ENCODE data around the gene CCDC148.

Gene CCDC148

DNA sequence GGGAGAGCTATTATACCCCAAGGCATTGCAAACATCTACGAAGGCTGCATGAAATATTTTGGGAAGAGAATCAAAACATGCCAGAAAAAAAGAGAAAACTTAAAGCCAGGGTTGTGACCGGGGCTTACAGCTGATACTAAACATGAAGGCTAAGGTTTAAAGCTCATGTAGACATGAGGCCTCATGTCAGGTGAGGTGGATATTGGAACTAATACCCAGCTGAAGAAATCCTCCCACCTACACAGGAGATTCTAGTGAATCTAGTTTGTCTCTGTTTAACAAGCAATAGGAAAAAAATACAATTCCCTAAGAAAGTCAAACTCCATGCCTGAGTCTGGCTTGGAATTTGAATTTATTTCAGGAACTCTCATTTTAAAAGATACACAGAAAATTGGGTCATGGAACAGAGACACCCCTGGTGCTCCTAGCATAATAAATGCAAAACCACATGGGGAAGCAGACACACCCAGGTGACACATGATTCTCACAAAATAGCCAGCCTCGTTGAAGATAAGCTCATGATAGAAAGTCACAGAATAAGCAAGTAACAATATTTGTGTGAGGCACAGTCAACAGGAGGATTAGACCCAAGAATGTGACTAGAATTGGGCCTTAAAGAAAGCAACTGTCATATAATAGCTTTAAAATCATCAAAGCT lies 312.7 kb downstream of the CCDC148 start:
- no peak for DNase-seq

DNA sequence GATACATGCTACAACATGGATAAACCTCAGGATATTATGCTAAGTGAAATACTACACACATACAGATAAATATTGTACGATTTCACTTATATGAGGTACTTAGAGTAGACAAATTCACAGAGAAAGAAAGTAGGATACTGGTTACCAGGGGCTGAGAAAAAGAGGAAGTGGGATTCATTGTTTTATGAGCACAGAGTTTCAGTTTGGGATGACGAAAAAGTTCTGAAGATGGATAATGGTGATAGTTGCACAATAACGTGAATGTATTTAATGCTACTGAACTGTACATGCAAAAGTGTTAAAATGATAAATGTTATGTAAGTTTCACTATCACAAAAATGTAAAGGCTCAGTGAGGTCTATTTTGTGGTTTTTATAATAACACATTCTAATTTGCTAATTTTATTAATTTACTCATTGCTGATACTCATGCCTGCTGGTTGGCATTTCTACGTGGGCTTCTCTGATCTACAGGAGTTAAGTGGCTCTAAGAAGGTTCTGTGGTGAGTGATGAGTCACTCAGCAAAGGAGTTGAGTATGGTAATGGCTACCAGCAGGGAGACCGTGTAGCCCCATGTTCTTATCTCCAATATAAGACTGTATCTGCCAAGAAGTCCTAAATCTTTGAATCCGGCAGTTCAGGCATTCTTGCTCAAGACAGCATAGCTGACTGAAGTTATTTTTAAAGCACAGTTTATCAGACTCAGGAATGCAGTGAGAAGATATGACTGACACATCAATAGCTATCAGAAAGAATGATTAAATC lies 313.8 kb downstream of the CCDC148 start:
- no peak for DNase-seq

DNA sequence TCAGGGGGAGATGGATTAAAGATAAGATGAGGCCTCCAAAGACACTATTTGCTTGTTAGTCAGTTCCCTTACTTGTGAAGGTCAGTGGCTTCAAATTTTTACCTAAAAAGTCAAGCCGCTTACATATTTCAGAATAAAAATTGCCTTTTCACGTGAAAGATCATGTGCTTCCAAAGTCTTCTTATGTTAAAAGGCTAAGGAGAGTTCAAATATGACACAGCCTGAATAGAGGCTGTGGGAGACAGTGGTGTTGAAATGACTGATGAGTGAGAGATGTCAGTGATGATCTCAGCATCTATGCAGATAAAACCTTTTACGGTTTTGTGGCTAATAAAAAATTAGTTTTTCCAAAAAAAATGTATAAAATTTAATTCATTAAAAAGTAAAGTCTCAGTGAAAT lies 314.4 kb downstream of the CCDC148 start:
- DNase-seq, result no peak

DNA sequence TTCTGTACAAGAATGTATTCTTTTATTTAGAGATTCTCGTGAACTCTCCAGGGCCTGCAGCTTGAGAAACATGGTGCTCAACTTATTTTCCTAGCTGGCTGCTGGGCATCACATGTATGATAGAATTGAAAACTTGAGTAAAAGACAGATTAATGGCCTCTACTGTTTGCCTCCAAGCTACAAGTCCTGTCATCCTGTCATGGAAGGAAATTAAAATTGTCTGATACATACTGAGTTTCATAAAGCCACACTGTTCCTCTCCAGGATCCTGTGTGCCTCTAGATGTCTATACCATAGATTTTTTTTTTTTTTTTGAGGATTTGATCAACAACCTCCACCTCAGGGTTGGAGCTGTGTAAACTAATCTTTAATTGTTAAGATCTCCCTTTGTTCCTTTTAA lies 316.4 kb downstream of the CCDC148 start:
- DNase-seq, result no peak

DNA sequence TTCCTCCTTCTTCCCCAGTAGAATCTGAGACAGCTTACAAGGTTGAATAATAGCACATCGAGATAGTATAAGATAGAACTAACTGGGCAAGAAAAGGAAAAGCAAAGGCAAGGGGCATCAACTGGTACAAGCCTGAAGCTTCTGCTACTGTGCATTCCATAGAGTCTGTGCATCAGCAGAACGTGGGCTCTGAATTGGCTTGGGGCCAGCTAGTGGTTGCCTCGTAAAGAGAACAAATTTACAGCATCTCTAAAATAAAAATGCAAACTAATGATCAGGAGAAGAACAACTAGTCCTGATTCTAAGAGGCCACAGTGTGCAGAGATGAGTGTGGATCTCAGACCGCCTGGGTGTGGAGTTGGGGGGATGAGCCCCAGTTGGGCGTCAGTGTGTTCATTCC lies 318.3 kb downstream of the CCDC148 start:
- DNase-seq, result no peak

- no peak for DNase-seq
These were observed 321.5 kb downstream of the CCDC148 start for GRCh38 chr2:158135096-158135495.

GRCh38 chr2:158134655-158135054 lies 321.9 kb downstream of the CCDC148 start:
- DNase-seq, result no peak

DNA sequence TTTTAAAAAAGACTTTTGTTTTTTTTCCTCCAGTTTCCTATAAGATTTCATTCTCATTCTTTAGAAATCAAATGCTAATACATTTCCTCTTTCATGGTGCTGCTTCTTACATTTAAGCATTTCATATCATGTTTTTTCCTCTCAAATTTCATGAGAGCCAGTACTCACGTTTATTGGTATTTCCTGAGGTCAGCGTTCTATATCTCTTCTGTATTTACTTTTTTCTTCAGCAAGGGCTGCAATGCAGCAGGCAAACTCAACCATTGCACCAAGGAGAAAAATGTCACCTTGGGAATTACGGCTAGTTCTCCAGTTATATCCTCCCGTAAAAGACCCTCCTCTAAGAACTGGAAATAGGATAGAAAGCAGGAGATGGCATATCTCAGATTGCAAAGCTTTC lies 322.5 kb downstream of the CCDC148 start:
- DNase-seq, result no peak

GRCh38 chr2:158131919-158132566 lies 324.5 kb downstream of the CCDC148 start:
- peak; percentile 64 to 91 for DNase-seq

- DNase-seq, result peak; percentile 36 to 71
These were observed 325.1 kb downstream of the CCDC148 start for GRCh38 chr2:158131483-158131912.

- DNase-seq, result no peak
These were observed 325.6 kb downstream of the CCDC148 start for GRCh38 chr2:158130832-158131473.

DNA sequence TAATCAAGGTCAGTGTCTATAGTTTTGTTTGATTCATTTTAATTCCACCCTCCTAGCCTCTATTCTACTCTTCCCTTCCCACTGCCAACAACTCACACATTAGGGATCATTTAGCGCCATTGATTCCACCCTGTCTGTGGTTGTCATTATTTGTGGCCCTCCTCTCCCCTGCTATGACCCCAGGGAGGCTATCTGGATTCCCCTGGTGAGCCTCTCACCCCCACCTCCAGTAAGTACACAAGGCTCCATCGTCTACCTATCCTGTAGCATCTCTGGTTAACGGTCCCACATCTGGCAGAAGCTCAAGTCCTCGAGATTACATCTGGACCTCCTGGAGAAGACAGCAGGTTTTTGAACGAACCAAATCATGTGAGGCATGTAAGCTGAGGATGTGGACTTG lies 327.5 kb downstream of the CCDC148 start:
- DNase-seq, result no peak

- no peak for DNase-seq
These were observed 328.2 kb downstream of the CCDC148 start for GRCh38 chr2:158128168-158128973.

DNA sequence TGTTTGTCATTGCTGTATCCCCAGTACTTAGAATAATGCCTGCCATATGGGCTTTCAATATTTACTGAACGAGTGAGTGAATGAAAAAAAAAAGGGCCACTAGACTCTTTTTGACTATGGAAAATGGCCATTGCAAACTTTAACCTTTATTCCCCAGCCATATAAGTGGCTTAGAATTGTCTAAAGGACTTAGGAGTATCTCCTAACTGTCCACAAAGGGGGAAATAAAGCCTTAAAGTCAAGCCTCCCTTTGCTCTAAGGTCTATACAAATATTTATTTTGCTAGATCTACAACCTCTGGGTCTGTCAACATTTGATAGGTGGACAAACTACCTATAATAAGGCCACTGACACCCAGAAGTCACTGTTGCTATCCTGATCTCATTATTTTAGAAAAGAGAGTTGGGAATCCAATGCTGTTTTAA lies 329.2 kb downstream of the CCDC148 start:
- DNase-seq, result no peak

- DNase-seq, result no peak
These were observed 330.6 kb downstream of the CCDC148 start for GRCh38 chr2:158125756-158126498.

- DNase-seq, result no peak
These were observed 331.7 kb downstream of the CCDC148 start for GRCh38 chr2:158124896-158125295.

All from NCI-H524 (cell line).